IMR-90 (cell line): ENCODE data around the gene PLD4. TPM values are rescaled to one million over a fixed set of nuclear protein-coding genes. Genes with fewer than 3 reads are reported as not detected.

Source experiments
- ATAC-seq: fragments of 200-7000 bp; cut with Tn5 transposase; 2 replicates; pipeline ENCODE4 v1.9.1; 2020; ENCODE audit warnings: low read depth, mild to moderate bottlenecking, moderate library complexity
- BruUV-seq: library from RNA; stranded (reverse); fragments of 400-500 nt; replicated peaks from 2 replicates; lab custom pipeline; 2021; lab: Mats Ljungman, UMichigan
- CTCF ChIA-PET: fragments of 300-600 bp; formaldehyde crosslinking; extraction: SDS; loops from one replicate; lab custom pipeline; 2021; ENCODE audit warnings: antibody characterized with exemption; lab: Yijun Ruan, JAX
- POLR2A ChIA-PET: fragments of 300-600 bp; sonication (Branson Sonifier 250); formaldehyde crosslinking; loops from one replicate; lab custom pipeline; 2022; ENCODE audit warnings: antibody characterized with exemption; ENCODE audit not compliant: unreplicated experiment; lab: Charles Lee
- DNase-seq: peaks from one replicate; pipeline ENCODE4 v3.0.0; 2013
- H2AFZ ChIP-seq: replicated peaks from 2 replicates; pipeline ENCODE3; 2013; ENCODE audit warnings: low read length, mild to moderate bottlenecking; ENCODE audit not compliant: poor library complexity
- H2AK5ac ChIP-seq: 2 replicates; pipeline ENCODE4 v1.6.1; 2013; ENCODE audit warnings: low read depth, low read length, inconsistent platforms
- H2AK9ac ChIP-seq: replicated peaks from 2 replicates; pipeline ENCODE3; 2013; ENCODE audit warnings: mild to moderate bottlenecking, low read depth, low read length, moderate library complexity; ENCODE audit not compliant: poor library complexity
- H2BK120ac ChIP-seq: 2 replicates; pipeline ENCODE4 v1.6.1; 2013; ENCODE audit warnings: low read depth, low read length, inconsistent platforms
- H2BK15ac ChIP-seq: 3 replicates; pipeline ENCODE4 v1.6.1; 2013; ENCODE audit warnings: low read depth, low read length, inconsistent platforms
- H2BK20ac ChIP-seq: 2 replicates; pipeline ENCODE4 v1.6.1; 2013; ENCODE audit warnings: low read depth, mild to moderate bottlenecking, inconsistent platforms, low read length, moderate library complexity
- H2BK5ac ChIP-seq: 2 replicates; pipeline ENCODE4 v1.6.1; 2013; ENCODE audit warnings: mild to moderate bottlenecking, low read depth, low read length, inconsistent platforms; ENCODE audit not compliant: poor library complexity, severe bottlenecking
- H3K14ac ChIP-seq: replicated peaks from 2 replicates; pipeline ENCODE4 v1.6.1; 2013; ENCODE audit warnings: low read depth, low read length, inconsistent platforms
- H3K18ac ChIP-seq: 2 replicates; pipeline ENCODE4 v1.6.1; 2013; ENCODE audit warnings: low read depth, low read length, control low read depth
- H3K23ac ChIP-seq: 2 replicates; pipeline ENCODE4 v1.6.1; 2013; ENCODE audit warnings: low read depth, low read length, inconsistent platforms
- H3K27ac ChIP-seq: 2 replicates; pipeline ENCODE4 v1.5.1; 2013; ENCODE audit warnings: mild to moderate bottlenecking, control low read depth, low read length; ENCODE audit not compliant: insufficient read depth
- H3K27me3 ChIP-seq: 2 replicates; pipeline ENCODE4 v1.6.1; 2013; ENCODE audit warnings: low read length; ENCODE audit not compliant: control insufficient read depth, insufficient read depth
- H3K36me3 ChIP-seq: 2 replicates; pipeline ENCODE4 v1.6.1; 2013; ENCODE audit warnings: low read length, mixed read lengths; ENCODE audit not compliant: control insufficient read depth, insufficient read depth
- H3K4ac ChIP-seq: 2 replicates; pipeline ENCODE4 v1.6.1; 2013; ENCODE audit warnings: low read depth, low read length, inconsistent platforms
- H3K4me1 ChIP-seq: 2 replicates; pipeline ENCODE4 v1.6.1; 2013; ENCODE audit warnings: low read length, mixed read lengths; ENCODE audit not compliant: control insufficient read depth, insufficient read depth
- H3K4me2 ChIP-seq: 2 replicates; pipeline ENCODE4 v1.6.1; 2013; ENCODE audit warnings: low read depth, mild to moderate bottlenecking, control low read depth, low read length, moderate library complexity
- H3K4me3 ChIP-seq: 2 replicates; pipeline ENCODE4 v1.5.1; 2013; ENCODE audit warnings: low read depth, mild to moderate bottlenecking, control low read depth, low read length, moderate library complexity; ENCODE audit not compliant: insufficient read depth
- H3K56ac ChIP-seq: 2 replicates; pipeline ENCODE4 v1.6.1; 2013; ENCODE audit warnings: low read length, inconsistent platforms; ENCODE audit not compliant: insufficient read depth; ENCODE audit errors: extremely low read depth
- H3K79me1 ChIP-seq, 2 experiments: 2 replicates each; pipeline ENCODE4 v1.6.1; 2013; ENCODE audit warnings: low read length in 2 of 2, inconsistent platforms in 1 of 2, low read depth in 1 of 2
- H3K9ac ChIP-seq: 2 replicates; pipeline ENCODE4 v1.6.1; 2013; ENCODE audit warnings: low read depth, low read length, control low read depth
- H3K9me1 ChIP-seq: 2 replicates; pipeline ENCODE4 v1.6.1; 2013; ENCODE audit warnings: low read length, inconsistent platforms; ENCODE audit not compliant: insufficient read depth
- H3K9me3 ChIP-seq: 2 replicates; pipeline ENCODE4 v1.6.1; 2013; ENCODE audit warnings: low read length; ENCODE audit not compliant: control insufficient read depth, insufficient read depth
- H4K20me1 ChIP-seq: 2 replicates; pipeline ENCODE4 v1.6.1; 2013; ENCODE audit warnings: low read length, inconsistent platforms; ENCODE audit not compliant: insufficient read depth
- H4K5ac ChIP-seq: 2 replicates; pipeline ENCODE4 v1.6.1; 2013; ENCODE audit warnings: mild to moderate bottlenecking, low read depth, low read length, control low read depth
- H4K8ac ChIP-seq, 2 experiments: 2 replicates each; pipeline ENCODE4 v1.6.1; 2013; ENCODE audit warnings: low read depth in 2 of 2, low read length in 2 of 2, control low read depth in 1 of 2, inconsistent platforms in 1 of 2
- H4K91ac ChIP-seq: 2 replicates; pipeline ENCODE4 v1.6.1; 2013; ENCODE audit warnings: low read depth, low read length, inconsistent platforms; ENCODE audit not compliant: insufficient read depth
- CEBPB ChIP-seq: IDR thresholded peaks from 2 replicates; pipeline ENCODE4 v1.6.1; 2012; ENCODE audit warnings: low read depth, low read length, improper control_type of control experiment
- whole genome bisulfite sequencing, 2 experiments: methylation state at CpG; one replicate each; pipeline versions ENCODE4 v1.1.5 to v1.1.7; 2013; ENCODE audit warnings: missing lambda C conversion rate in 2 of 2; ENCODE audit not compliant: insufficient read length in 1 of 2; ENCODE audit errors: extremely low coverage in 2 of 2; 5-methylcytosine and 5-hydroxymethylcytosine counted together
- dilution Hi-C: fragments of 300-500 bp; cut with HindIII; formaldehyde crosslinking; loops from one replicate; pipeline ENCODE4 v1.14.3; 2018; ENCODE audit warnings: low sequenced_read_pairs; ENCODE audit not compliant: unreplicated experiment
- in situ Hi-C: fragments of 300-500 bp; cut with MboI; formaldehyde crosslinking; loops from 3 replicates; pipeline ENCODE4 v1.14.3; 2019; ENCODE audit warnings: low sequenced_read_pairs, inconsistent platforms, mixed read lengths
- intact Hi-C: fragments of 100-400 bp; cut with micrococcal nuclease; formaldehyde crosslinking; loops from 2 replicates; pipeline ENCODE4 v1.10.0; 2022
- polyA plus RNA-seq, 3 experiments: library from polyadenylated mRNA; depleted of rRNA; stranded (reverse); fragments of >200 nt; gene quantifications; 2 replicates each; pipeline ENCODE4 v1.2.3, GENCODE V29; 2012; ENCODE audit warnings: low replicate concordance in 1 of 3
- total RNA-seq: library from RNA; depleted of rRNA; stranded (reverse); fragments of >200 nt; gene quantifications from 2 replicates; pipeline ENCODE4 v1.2.3, GENCODE V29; 2012
- TF ChIP-seq, protein P1 (sequence below): conservative IDR thresholded peaks from 2 replicates; pipeline ENCODE4 v1.5.1; 2012; ENCODE audit warnings: mild to moderate bottlenecking, low read depth, low read length, improper control_type of control experiment

The PLD4 gene
- total and polyA plus RNA-seq, 2 of the 4 experiments (the other 2 are of a cell fraction) = 0.05 TPM; not detected in 1

GRCh38 chr14:104917116-104917515 is 7.6 kb upstream of the PLD4 start:
- intact Hi-C loops (no loop called here), dilution Hi-C loops (no loop called here), in situ Hi-C loops (no loop called here)
- Histone ChIP-seq H4K8ac (no peak overlapping the region), H2BK5ac (no peak overlapping the region), H3K79me1 (no peaks in the 10 kb centered on the region), H3K9ac (no peak overlapping the region), H3K18ac (no peak overlapping the region), H3K9me3 (peaks cover 3% of the 10 kb centered on the region), H3K4ac (no peak overlapping the region), H3K56ac (no peak overlapping the region), H2BK15ac (no peak overlapping the region), H3K4me1 (no peaks in the 10 kb centered on the region), H3K14ac (no peak overlapping the region), H3K27me3 (peaks cover 24% of the 10 kb centered on the region), H3K27ac (no peak overlapping the region), H4K91ac (no peak overlapping the region), H4K20me1 (no peaks in the 10 kb centered on the region), H3K9me1 (no peaks in the 10 kb centered on the region), H3K4me3 (no peak overlapping the region), H2BK120ac (no peak overlapping the region), H2AK9ac (no peak overlapping the region), H3K4me2 (no peak overlapping the region), H2AFZ (no peak overlapping the region), H4K5ac (no peak overlapping the region), H3K36me3 (no peaks in the 10 kb centered on the region), H2AK5ac (no peak overlapping the region), H2BK20ac (no peak overlapping the region), H3K23ac (no peak overlapping the region)
- ChIA-PET POLR2A (no interaction called here), CTCF (interaction anchor here (0.9 kb wide), 1 partner anchor 18 kb away, joined by 7 read pairs; no protein-coding TSS in a partner anchor)
- WGBS, 2 experiments = 17% methylated on average over 2 of the region's 9 CpGs; no CpG with 5 or more reads in 1 of the 2 experiments
- TF ChIP-seq, protein P1, sequence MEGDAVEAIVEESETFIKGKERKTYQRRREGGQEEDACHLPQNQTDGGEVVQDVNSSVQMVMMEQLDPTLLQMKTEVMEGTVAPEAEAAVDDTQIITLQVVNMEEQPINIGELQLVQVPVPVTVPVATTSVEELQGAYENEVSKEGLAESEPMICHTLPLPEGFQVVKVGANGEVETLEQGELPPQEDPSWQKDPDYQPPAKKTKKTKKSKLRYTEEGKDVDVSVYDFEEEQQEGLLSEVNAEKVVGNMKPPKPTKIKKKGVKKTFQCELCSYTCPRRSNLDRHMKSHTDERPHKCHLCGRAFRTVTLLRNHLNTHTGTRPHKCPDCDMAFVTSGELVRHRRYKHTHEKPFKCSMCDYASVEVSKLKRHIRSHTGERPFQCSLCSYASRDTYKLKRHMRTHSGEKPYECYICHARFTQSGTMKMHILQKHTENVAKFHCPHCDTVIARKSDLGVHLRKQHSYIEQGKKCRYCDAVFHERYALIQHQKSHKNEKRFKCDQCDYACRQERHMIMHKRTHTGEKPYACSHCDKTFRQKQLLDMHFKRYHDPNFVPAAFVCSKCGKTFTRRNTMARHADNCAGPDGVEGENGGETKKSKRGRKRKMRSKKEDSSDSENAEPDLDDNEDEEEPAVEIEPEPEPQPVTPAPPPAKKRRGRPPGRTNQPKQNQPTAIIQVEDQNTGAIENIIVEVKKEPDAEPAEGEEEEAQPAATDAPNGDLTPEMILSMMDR = no peak
- no peak for TF ChIP-seq CEBPB
- ATAC-seq (no peak), DNase-seq (no peak)
- BruUV-seq = no TSS peak
